ENCODE results near the gene EIF4EBP3.

EIF4EBP3 gene

GRCh38 chr5:140564196-140565023, 16.9 kb downstream of the EIF4EBP3 start, which contains the start of the genes APBB3 and SLC35A4:
Gene APBB3, minus strand, starts transcription at chr5:140564598. Its CDS starts 353 bp downstream, at chr5:140564245.
Gene SLC35A4, plus strand, starts transcription at chr5:140564828. Its CDS starts 2,342 bp downstream, at chr5:140567170.
- Mint-ChIP-seq H3K27ac (peak within 1 kb of the TSS; percentile 97), H3K4me1 (ENCODE audit: low read depth) (peaks cover 52% of the 10 kb centered on the region), H3K9me3 (no peaks in the 10 kb centered on the region), H3K4me3 (peak within 1 kb of the TSS; percentile 99), H3K36me3 (ENCODE audit: low read depth) (peaks cover 42% of the 10 kb centered on the region), H3K27me3 (no peaks in the 10 kb centered on the region)

DNA sequence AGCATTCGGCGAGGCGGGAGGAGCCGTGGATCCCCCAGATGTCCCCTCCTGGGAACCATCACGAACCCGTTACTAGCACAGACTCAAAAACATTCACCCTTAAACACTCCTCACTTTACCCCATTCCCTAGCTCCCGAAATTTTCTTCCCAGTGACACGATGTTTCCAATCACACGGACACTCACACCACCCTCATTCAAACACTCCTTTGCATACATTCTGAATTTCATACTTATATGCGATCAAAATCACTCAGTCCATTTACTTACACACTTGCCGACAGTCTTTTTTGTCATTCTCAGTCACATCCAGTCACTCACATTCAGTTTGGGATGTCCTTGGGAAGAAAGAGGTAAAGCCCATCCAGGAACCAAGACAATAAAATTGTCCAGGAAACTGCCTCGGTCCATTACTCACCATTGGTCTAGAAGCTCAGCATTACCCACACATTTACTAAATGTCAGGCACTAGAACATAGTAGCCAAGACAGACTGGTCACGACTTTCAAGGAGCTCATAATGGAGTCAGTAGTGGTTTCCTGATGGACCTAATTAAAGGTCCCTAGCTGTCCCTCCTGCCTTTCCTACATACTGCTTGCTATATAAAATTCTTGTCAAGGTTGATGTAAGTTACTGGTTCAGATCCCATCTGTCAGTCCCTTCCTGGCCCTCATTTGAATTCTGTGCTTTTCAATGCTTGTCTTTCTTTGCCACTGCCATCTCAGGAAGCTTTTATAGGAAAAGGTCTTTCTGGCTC, 17.7 kb downstream of the EIF4EBP3 start:
- H3K27me3 Mint-ChIP-seq: no peaks in the 10 kb centered on the region
- H3K36me3 Mint-ChIP-seq (ENCODE audit: low read depth): peaks cover 43% of the 10 kb centered on the region
- peaks cover 60% of the 10 kb centered on the region for H3K4me1 Mint-ChIP-seq (ENCODE audit: low read depth)
- H3K4me3 Mint-ChIP-seq: peak overlapping the region; percentile 99
- no peaks in the 10 kb centered on the region for H3K9me3 Mint-ChIP-seq
- peak overlapping the region; percentile 97 for H3K27ac Mint-ChIP-seq

DNA sequence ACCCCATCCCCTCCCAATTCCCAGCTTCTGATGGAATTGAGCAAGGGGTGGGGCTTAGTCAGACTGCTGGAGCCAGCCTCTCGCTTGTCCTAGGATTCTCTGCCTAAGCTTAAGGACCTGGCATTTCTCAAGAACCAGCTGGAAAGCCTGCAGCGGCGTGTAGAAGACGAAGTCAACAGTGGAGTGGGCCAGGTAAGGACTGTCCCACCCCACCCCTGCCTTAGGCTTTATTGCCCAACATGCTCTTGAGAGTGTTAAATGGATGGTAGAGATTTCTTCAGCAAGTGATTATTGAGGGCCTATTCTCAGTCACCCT, 18.3 kb downstream of the EIF4EBP3 start:
- Mint-ChIP-seq H3K27ac (peak overlapping the region; percentile 97), H3K4me1 (ENCODE audit: low read depth) (peaks cover 62% of the 10 kb centered on the region), H3K27me3 (no peaks in the 10 kb centered on the region), H3K9me3 (no peaks in the 10 kb centered on the region), H3K4me3 (peak overlapping the region; percentile 99), H3K36me3 (ENCODE audit: low read depth) (peaks cover 48% of the 10 kb centered on the region)

- Mint-ChIP-seq H3K27me3 (no peaks in the 10 kb centered on the region), H3K36me3 (ENCODE audit: low read depth) (peaks cover 50% of the 10 kb centered on the region), H3K9me3 (no peaks in the 10 kb centered on the region), H3K27ac (no peak overlapping the region), H3K4me3 (peak overlapping the region; percentile 43), H3K4me1 (ENCODE audit: low read depth) (peaks cover 62% of the 10 kb centered on the region)
Measured at GRCh38 chr5:140566665-140567064, 19.2 kb downstream of the EIF4EBP3 start.

DNA sequence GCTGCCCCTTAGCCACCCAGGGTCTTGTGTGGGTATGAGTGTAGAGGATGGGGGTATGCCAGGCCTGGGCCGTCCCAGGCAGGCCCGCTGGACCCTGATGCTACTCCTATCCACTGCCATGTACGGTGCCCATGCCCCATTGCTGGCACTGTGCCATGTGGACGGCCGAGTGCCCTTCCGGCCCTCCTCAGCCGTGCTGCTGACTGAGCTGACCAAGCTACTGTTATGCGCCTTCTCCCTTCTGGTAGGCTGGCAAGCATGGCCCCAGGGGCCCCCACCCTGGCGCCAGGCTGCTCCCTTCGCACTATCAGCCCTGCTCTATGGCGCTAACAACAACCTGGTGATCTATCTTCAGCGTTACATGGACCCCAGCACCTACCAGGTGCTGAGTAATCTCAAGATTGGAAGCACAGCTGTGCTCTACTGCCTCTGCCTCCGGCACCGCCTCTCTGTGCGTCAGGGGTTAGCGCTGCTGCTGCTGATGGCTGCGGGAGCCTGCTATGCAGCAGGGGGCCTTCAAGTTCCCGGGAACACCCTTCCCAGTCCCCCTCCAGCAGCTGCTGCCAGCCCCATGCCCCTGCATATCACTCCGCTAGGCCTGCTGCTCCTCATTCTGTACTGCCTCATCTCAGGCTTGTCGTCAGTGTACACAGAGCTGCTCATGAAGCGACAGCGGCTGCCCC, 19.8 kb downstream of the EIF4EBP3 start:
- no peak overlapping the region for H3K4me3 Mint-ChIP-seq
- no peak overlapping the region for H3K27ac Mint-ChIP-seq
- H3K27me3 Mint-ChIP-seq: no peaks in the 10 kb centered on the region
- H3K9me3 Mint-ChIP-seq: no peaks in the 10 kb centered on the region
- H3K4me1 Mint-ChIP-seq (ENCODE audit: low read depth): peaks cover 62% of the 10 kb centered on the region
- peaks cover 50% of the 10 kb centered on the region for H3K36me3 Mint-ChIP-seq (ENCODE audit: low read depth)

GRCh38 chr5:140567871-140568270, 20.4 kb downstream of the EIF4EBP3 start:
- Mint-ChIP-seq H3K4me1 (ENCODE audit: low read depth) (peaks cover 58% of the 10 kb centered on the region), H3K36me3 (ENCODE audit: low read depth) (peaks cover 50% of the 10 kb centered on the region), H3K27me3 (no peaks in the 10 kb centered on the region), H3K9me3 (no peaks in the 10 kb centered on the region), H3K4me3 (no peak overlapping the region), H3K27ac (no peak overlapping the region)

- peaks cover 52% of the 10 kb centered on the region for H3K4me1 Mint-ChIP-seq (ENCODE audit: low read depth)
- H3K4me3 Mint-ChIP-seq: peak overlapping the region; percentile 74
- peaks cover 50% of the 10 kb centered on the region for H3K36me3 Mint-ChIP-seq (ENCODE audit: low read depth)
- H3K27me3 Mint-ChIP-seq: no peaks in the 10 kb centered on the region
- H3K27ac Mint-ChIP-seq: peak overlapping the region; percentile 95
- no peaks in the 10 kb centered on the region for H3K9me3 Mint-ChIP-seq
Measured at GRCh38 chr5:140568443-140569063, 21.1 kb downstream of the EIF4EBP3 start.

GRCh38 chr5:140569197-140569596, 21.7 kb downstream of the EIF4EBP3 start:
- Mint-ChIP-seq H3K36me3 (ENCODE audit: low read depth) (peaks cover 50% of the 10 kb centered on the region), H3K27ac (peak overlapping the region; percentile 95), H3K9me3 (no peaks in the 10 kb centered on the region), H3K27me3 (no peaks in the 10 kb centered on the region), H3K4me1 (ENCODE audit: low read depth) (peaks cover 46% of the 10 kb centered on the region), H3K4me3 (peak overlapping the region; percentile 74)

DNA sequence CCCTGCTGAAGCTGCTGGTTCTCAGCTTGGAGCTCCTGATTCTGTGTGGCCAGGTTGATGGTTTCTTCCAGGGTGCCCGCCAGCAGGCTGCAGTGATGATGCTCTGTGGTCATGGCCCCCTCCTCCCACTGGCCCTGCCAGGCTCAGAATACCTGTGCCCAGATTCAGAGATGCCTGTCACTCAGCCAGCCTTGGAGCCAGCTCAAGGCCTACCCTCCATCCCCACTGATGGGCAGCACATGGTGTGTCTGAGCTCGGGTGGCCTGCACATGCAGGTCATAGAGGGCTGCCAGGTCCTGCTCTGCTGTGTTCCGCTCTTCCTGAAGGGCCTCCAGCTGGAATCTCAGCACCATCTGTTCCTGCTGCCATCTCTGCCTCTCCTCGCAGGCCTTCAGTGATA, 22.6 kb downstream of the EIF4EBP3 start:
- peak overlapping the region; percentile 95 for H3K27ac Mint-ChIP-seq
- no peaks in the 10 kb centered on the region for H3K27me3 Mint-ChIP-seq
- peaks cover 46% of the 10 kb centered on the region for H3K36me3 Mint-ChIP-seq (ENCODE audit: low read depth)
- H3K9me3 Mint-ChIP-seq: no peaks in the 10 kb centered on the region
- H3K4me1 Mint-ChIP-seq (ENCODE audit: low read depth): peaks cover 46% of the 10 kb centered on the region
- no peak overlapping the region for H3K4me3 Mint-ChIP-seq

- no peaks in the 10 kb centered on the region for H3K9me3 Mint-ChIP-seq
- peaks cover 41% of the 10 kb centered on the region for H3K36me3 Mint-ChIP-seq (ENCODE audit: low read depth)
- H3K27ac Mint-ChIP-seq: no peak overlapping the region
- H3K4me3 Mint-ChIP-seq: no peak overlapping the region
- peaks cover 42% of the 10 kb centered on the region for H3K4me1 Mint-ChIP-seq (ENCODE audit: low read depth)
- H3K27me3 Mint-ChIP-seq: no peaks in the 10 kb centered on the region
Measured at GRCh38 chr5:140570488-140570887, 23.0 kb downstream of the EIF4EBP3 start.

DNA sequence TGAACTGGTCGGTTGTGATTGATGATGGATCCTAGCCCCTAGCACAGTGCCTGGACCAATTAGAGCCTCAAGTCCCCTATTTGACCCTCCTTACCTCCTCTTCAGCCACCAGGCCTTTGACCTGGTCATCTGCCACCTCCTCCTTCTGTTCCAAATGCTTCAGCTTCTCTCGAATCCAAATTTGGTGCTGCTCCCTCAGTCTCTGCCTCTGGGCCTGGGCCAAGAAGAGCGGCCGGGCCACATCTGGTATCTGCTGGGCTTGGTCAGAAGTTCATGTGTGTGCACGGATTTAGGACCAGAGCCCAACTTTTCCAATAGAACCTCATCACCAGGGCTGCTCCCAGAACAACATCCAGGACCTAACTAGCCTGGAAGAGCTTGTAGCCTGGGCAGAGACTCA, 23.6 kb downstream of the EIF4EBP3 start:
- Mint-ChIP-seq H3K27ac (peak overlapping the region; percentile 60), H3K4me1 (ENCODE audit: low read depth) (peaks cover 35% of the 10 kb centered on the region), H3K4me3 (no peak overlapping the region), H3K36me3 (ENCODE audit: low read depth) (peaks cover 37% of the 10 kb centered on the region), H3K9me3 (no peaks in the 10 kb centered on the region), H3K27me3 (no peaks in the 10 kb centered on the region)

- Mint-ChIP-seq H3K27ac (no peak overlapping the region), H3K4me3 (no peak overlapping the region), H3K27me3 (no peaks in the 10 kb centered on the region), H3K36me3 (ENCODE audit: low read depth) (peaks cover 13% of the 10 kb centered on the region), H3K4me1 (ENCODE audit: low read depth) (peaks cover 17% of the 10 kb centered on the region), H3K9me3 (no peaks in the 10 kb centered on the region)
Measured at GRCh38 chr5:140573683-140574082, 26.2 kb downstream of the EIF4EBP3 start.

DNA sequence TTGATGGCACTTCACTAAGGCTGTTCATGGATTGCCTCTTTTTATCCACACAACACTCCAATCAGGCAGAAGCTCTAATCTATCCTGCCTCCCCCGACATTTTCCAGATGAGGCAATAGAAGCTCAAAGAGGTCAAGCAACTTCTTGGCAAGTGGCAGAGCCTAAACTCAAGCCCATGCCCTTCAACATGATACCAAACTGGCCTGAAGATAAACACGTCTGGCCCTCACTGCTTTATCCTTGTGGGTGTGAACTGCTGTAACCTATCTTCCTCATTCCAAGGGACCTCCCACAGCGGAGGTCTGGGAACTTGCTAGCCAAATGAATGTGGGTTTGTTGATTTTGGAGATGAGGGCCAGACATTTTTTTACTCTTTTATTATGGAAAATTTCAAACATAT, 26.7 kb downstream of the EIF4EBP3 start:
- Mint-ChIP-seq H3K36me3 (ENCODE audit: low read depth) (peaks cover 9% of the 10 kb centered on the region), H3K27me3 (no peaks in the 10 kb centered on the region), H3K27ac (no peak overlapping the region), H3K4me1 (ENCODE audit: low read depth) (peaks cover 12% of the 10 kb centered on the region), H3K4me3 (no peak overlapping the region), H3K9me3 (no peaks in the 10 kb centered on the region)

DNA sequence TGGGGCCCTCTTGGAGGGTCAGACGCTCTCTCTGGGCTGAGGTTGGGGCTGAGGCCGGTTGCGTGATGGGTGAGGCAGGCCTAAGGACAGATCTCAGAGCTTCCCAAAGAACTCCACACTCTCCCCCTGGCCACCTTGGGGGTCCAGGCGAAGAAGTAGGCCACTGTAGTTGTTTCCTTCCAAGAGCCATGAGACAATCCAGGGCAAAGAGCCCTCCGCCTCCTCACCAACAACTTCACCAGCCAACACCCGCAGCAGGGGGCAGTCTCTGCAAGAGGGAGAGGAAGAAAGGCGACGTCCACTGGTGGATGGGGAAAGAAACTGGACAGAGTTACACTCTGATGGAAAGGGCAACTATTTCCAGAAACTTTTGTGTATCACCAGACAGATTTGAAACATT, 27.8 kb downstream of the EIF4EBP3 start:
- H3K9me3 Mint-ChIP-seq: no peaks in the 10 kb centered on the region
- H3K27ac Mint-ChIP-seq: no peak overlapping the region

More for the DNA sequence above, 27.8 kb downstream of the EIF4EBP3 start:
- Mint-ChIP-seq H3K27me3 (no peaks in the 10 kb centered on the region), H3K4me3 (no peak overlapping the region), H3K36me3 (ENCODE audit: low read depth) (peaks cover 7% of the 10 kb centered on the region), H3K4me1 (ENCODE audit: low read depth) (peaks cover 1% of the 10 kb centered on the region)
